SHP77 treated with DMSO at 0.1 percent for 48 hours (cell line): Measurements from ENCODE around the gene SNX1.

Experiments
- DNase-seq: peaks from one replicate; lab custom pipeline; 2025; lab: John Stamatoyannopoulos, UW

Gene SNX1

GRCh38 chr15:64146885-64147681 is 51.3 kb downstream of the SNX1 start:
- DNase-seq = no peak

GRCh38 chr15:64148168-64148567 is 52.4 kb downstream of the SNX1 start:
- DNase-seq = no peak

DNA sequence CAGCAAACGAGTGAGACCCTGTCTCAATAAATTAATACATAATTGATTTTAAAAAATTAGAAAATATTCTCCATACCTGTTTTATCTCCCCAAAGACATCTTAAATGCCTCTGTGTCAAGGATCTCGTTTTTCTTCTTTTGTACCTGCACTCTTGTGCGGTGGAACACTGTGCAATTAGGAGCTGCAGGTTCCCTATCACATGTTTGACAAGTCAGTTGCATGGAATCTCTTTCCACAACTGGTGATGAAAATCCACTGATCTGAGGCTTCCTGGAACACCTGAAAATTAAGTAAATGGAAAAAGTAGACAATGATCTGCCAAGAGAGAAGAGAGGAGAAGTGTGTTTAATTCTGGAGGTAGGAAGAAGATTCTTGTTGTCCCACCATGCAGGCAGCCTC is 52.8 kb downstream of the SNX1 start:
- DNase-seq = no peak

- no peak for DNase-seq
These were observed 53.6 kb downstream of the SNX1 start for GRCh38 chr15:64149424-64149823.

DNA sequence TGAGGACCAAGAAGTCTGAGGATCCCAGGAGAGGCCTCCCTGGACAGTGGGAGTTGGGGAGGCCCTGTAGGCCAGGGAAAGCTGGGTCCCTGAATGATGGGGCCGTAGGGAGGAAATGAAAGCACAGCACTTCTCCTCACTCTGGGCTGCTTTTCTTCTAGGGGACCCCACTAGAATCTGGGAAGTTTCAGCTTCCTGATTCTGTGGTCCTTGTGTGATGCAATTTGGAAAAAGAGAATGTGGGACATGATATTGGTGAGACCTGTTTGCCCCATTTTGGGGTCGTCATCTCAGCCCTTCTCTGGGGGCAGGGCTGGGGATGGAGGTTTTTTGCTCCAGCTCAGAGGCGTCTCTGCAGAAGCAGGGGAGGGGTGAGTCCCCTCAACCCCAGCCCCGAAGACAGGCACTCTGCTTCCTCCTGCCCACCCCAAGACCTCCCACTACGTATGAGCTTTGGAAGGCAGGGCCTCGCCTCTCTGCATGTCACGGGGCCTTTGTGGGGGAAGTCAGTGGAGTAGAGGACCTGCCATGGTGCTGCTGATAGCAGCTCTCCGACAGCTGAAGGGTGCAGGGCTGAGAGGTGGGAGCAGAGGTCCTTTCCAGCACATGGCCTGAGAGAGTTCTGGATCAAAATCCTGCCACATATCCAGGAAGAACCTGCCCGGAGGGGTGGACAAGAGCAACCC is 54.3 kb downstream of the SNX1 start:
- no peak for DNase-seq

GRCh38 chr15:64151727-64152506 is 56.1 kb downstream of the SNX1 start, which contains the start of gene SNX22:
SNX22 (plus strand) TSS chr15:64151731; CDS start chr15:64151776, 45 bp downstream.
- no peak for DNase-seq

DNA sequence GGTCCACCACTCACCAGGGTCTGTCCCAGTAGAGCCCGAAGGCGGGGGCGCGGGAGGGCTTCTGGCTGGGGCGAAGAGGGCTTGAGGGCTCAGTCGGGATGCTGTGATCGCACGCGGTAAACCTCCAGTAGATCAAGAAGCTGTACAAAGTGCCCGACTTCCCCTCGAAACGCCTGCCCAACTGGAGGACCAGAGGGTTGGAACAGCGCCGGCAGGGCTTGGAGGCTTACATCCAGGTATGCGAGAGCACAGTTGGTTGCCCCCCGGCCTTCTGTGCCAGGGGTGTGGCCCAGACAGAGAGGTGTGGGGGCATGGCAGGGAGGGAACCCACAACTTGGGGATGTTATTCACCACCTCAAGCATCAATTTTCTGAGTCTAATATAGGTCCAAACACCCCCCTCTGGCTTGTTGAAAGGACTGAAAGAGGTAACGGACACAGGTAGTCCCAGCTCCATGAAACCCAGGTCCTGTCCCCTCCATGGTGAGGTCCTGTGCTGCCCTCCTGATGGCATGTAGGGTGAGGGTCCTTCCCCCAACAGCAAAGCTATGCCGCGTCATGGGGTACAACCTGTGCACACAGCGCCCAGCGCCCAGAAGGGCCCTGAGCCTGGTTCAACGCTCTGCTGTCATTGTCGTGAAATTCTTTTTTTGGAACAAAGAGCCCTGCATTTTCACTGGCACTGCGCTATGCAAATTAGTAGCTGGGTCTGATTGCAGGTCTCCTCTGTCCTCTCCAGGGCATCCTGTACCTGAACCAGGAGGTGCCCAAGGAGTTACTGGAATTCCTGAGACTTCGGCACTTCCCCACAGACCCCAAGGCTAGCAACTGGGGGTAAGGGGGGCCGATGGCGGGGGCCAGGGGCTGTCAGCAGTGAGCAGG is 57.0 kb downstream of the SNX1 start:
- no peak for DNase-seq

GRCh38 chr15:64153480-64154367 is 57.9 kb downstream of the SNX1 start:
- DNase-seq = peak; percentile 73

DNA sequence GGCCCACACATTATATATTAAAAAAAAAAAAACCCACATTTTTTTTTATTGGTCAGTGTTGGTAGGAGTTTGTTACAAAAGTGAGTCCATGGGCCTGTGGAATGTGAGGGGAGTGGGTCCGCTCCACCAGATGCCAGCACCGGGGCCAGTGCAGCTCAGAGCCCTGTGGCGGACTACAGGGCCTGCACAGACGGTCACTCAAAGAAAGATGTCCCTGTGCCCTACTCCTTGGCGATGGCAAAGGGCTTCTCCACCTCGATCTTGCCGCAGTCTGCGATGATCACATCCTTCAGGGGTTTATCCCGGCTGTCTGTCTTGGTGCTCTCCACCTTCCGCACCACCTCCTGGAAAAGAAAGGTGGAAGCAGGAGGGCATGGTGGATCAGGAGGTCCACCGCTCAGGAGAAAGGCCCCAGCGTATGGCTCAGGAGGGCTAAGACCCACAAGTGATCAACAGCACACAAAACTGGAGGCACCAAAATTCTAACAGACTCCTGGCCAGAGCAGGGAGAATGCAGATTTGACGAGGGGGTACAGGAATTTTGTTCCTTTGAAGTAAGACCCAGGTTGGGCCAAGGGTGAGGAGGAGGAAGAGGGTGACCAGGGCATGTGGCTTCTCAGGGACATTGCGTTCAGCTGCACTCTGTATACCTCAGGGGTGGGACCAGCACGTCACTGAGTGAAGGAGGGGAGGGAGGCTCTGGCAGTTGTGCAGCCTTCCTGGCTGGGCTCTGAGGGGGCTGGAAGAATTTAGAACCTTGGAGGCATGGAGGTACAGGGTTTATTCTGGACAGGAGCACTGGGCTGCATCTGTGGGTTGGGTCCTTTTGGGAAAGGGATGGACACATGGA is 60.2 kb downstream of the SNX1 start:
- no peak for DNase-seq

DNA sequence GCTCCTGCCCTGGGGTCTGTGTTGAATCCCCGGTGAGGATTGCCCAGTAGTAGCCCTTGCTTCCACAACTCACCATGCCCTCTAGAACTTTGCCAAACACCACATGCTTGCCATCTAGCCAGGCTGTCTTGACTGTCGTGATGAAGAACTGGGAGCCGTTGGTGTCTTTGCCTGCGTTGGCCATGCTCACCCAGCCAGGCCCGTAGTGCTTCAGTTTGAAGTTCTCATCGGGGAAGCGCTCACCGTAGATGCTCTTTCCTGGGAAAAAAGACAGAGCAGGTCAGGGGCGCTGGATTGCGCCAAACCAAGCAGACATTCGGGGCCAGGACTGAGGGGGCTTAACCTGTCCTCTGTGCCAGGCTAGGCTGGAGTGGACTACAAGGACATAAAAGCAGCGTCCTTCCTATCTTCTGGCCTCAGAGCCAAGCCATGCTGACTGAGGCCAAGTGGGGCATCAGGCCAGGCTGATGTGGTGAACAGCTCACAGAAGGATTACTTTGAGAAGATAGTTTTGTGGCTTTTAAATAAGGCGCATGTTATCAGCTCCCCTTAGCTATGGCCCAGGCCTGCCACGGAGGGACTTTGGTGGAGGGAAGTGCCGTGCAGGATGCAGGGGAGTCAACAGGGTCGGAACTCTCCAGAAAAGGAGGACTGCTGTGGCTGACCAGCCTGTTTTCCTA is 61.0 kb downstream of the SNX1 start:
- DNase-seq = no peak

- no peak for DNase-seq
These were observed 61.9 kb downstream of the SNX1 start for GRCh38 chr15:64157599-64158125.

DNA sequence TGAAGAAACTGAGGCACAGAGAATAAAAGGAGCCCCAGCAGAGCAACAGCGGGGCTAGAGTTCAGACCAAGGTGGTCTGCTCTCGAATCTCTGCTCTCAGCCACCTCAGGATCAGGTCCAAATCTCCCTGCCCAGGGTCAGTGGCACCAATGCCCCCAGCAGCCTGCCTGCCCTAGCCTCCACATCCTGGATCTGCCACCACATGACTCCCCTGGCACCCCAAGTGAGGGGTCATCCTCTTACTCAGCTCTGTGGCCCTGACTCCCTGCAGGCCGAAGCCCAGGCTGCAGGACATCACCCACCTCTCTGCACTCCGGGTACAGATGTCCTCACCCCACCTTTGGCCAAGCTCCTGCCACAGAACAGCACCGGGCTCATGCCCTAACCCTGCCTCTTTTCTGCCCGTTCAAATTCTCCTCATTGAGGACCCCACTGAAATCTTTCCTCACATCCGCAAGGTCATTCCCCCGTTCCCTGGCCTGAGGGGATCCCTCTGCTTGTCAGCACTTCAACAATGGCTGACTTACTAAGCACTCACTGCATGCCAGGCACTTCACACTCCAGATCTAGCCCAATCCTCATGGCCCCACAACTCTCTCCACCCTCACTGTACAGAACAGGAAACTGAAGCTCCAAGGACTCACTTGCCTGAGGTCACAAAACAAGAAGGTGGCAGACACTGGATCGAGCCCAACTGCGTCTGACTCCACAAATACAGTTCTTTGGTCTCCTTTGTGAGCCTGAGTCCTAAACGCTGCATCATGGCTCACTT is 62.8 kb downstream of the SNX1 start:
- no peak for DNase-seq

DNA sequence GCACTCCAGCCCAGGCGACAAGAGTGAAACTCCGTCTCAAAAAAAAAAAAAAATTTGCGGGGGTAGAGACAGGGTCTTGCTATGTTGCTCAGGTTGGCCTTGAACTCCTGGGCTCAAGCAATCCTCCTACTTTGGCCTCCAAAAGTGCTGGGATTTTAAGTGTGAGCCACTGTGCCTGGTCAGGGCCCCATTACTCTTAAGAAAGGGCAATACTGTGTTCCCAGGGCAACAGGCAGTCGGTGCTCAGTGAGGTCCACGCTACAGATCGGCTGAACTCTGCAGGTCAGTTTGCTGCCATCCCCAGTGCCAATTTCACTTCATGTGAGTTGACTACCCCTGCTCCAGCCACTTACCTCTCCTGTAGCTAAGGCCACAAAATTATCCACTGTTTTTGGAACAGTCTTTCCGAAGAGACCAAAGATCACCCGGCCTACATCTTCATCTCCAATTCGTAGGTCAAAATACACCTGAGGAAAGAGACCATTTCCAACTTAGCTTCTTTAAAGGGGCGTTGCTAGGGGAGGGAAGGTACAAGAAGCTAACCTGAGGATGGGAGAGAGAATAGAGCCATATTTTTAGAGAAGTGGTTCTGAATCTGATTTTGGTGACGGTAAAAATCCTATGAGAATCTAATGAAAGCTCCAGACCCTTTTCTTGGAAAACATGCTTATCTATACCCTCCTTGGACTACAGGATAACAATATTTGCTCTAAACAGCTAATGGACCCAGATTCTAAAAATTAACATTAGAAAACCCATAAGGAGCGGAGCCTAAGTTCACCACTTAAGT is 66.1 kb downstream of the SNX1 start:
- DNase-seq = no peak

DNA sequence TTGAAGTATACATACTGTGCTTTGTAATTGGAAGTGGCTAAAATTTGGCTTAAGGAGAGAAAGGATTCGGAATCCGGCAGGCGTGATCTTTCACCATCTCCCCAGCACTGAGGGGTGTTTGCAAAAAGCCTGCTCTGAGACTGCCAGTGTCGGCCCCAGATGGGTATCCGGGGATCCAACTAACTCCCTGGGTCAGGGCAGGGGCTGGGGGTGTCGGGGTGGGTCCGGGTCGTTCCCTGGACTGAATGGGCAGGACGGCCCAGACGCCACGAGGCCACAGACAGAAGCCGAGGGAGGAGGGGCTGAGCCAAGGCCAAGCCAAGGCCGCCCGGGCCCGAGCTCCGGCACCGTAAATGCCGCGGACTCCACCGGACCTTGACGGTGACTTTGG is 66.7 kb downstream of the SNX1 start:
- no peak for DNase-seq

GRCh38 chr15:64162869-64163658 is 67.3 kb downstream of the SNX1 start, which contains the start of gene PPIB:
PPIB (minus strand) TSS chr15:64163022; CDS start chr15:64162986, 36 bp downstream.
- peak; percentile 88 for DNase-seq

- no peak for DNase-seq
These were observed 68.0 kb downstream of the SNX1 start for GRCh38 chr15:64163659-64164362.
